NCI-H748 (cell line): ENCODE results near the gene RNF166.

ENCODE experiments used
- DNase-seq: peaks from one replicate; lab custom pipeline; 2025; ENCODE audit not compliant: unreplicated experiment; lab: John Stamatoyannopoulos, UW

The RNF166 gene

DNA sequence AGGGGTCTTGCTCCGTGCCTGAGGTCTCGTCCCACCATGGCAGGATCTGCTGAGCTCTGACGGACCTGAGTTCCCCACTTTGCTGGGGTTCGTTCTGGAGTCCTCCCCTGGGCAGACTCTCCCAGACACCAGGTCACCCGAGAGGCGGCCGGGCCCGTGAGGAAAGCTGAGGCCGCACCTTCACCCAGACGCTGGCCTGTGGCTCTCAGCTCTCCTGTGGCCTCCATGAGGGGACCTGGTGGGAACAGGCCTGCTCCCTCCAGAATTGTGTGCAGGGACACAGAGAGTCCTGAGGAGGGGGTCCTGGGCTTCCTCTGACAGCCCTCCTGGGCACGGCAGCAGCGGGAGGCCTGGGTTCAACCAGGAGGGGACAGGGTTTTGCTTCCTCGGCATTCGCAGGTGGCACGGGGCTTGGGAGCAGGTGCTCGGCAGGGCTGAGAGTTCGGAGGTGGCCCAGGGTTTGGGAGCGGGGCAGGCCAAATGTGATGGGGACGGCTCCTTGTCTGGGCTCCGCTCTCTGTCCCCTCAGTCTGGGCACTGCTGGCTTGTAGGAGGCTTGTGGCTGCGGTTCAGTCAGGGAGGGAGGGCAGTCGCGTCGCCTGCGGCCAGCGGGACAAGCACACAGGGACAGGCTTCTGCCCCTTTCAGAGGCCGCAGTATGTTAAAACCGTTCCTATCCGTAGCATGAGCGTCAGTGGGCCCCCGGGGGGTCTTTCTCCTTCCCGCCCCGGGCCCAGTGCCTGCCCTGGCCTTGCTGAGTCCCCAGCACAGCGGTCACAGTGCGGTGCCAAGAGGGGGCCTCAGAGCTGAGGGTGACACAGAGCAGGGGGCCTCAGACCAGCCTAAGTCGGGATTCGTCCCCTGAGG is 11.8 kb downstream of the RNF166 start:
- DNase-seq: no peak

DNA sequence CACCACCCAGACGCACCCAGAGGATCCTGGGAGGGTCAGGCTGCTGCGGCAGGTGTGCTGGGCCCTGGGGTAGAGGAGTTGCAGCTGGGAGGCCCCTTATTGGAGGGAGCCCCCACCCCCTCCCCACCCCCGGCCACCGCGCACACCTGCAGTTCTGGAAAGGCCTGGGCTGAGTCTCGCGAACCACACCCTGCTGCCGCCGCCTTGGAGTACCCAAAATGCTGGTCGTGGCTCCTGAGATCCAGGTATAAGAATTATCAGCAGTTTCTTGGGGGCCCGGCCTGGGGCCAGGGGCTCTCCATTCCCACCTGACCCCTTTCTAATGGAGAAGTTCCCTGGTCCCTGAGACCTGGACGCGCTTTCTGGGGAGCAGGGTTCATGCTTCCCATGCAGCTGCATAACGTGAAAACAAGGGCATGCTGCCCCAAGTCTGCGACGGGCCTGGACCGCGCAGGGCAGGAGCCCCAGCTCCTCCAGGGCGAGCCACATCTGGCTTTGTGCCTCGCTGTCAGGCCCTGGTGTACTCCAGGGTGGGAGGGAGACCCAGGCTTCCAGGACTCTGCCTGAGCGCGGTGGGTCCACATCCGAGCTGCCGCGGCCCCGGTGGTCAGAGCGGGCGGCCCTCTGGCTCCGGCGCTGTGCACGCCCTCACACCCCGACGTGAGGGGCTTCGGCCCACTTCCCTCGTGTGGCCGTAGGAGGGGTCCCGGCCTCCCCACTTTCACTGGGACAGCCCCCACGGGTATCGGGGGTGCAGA is 12.6 kb downstream of the RNF166 start:
- DNase-seq: no peak

DNA sequence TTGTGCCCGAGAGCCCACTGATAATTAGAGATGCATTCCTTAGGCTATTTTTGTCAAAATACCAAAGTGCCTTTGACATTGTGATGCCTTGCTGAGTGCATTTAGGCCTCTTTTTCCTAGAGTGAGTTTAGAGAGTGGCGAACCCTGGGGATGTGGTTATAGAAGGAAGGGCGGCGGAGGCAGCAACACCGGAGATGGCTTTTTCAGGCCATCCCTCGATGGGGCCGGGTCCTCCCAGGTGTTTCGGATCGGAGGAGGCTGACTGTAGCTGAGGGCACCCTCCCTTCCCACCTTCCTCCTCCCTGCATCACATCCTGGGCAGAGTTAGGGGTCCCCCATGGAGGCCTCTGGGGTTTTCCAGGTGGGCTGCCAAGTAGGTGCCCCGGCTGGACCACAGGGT is 13.3 kb downstream of the RNF166 start:
- no peak for DNase-seq

DNA sequence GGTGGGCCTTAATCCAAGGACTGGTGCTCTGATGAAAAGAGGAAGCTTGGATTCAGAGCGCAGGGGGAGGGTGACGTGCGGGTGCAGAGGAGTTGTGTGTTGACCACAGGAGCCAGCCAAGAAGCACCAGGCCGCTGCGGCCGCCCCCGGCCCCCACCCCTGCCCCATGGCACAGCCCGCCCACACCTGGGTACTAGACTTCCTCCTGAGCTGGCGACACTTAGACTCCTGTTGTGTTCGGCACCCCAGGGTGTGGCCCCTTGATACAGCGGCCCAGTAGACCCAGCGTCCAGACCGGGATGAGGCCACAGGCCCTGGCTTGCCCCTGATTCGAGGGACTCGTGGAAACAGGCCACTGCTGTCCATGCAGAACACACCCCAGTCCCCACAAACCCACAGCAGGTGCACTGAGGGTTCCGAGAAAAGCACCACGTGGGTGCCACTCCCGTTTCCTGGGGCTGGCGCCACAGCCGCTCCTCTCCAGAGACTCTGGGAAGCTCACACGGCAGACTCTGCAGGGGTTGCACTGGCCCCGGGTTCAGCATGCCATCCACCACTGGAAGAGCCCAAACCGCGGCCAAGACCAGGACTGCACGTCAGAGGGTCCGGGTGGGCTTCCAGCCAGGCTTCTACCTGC is 14.2 kb downstream of the RNF166 start:
- no peak for DNase-seq

DNA sequence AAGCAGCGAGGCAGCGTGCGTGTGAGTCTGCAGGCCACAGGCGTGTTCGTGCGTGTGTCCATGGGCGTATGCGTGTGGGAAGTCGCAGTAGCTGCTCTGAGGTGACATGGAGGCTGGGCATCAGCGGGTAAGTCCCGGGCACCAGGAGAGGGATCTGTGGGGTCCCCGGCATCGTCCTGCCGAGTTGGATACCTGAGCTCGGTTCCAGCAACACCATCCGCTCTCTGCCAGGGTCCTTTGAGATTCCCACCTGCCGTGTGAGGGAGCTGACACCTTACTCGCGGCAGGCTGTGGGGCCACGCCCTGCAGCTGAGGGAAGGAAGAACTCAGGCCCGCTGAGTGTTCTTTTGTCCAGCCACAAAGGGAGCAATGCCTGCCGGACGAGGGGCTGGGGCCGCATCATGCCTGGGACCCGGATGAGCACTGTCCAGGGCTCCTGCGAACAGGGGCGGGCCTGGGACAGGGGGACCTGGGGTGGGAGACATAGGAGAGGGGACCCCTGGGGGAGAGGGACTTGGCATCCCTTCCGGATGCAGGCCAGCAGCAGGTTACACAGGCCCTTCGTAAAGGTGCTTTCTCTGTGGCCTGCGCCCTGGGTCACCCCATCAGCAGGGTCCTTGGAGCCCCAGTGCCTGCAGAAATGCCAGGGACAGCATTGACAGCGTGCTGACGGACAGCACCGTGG is 14.9 kb downstream of the RNF166 start:
- no peak for DNase-seq

DNA sequence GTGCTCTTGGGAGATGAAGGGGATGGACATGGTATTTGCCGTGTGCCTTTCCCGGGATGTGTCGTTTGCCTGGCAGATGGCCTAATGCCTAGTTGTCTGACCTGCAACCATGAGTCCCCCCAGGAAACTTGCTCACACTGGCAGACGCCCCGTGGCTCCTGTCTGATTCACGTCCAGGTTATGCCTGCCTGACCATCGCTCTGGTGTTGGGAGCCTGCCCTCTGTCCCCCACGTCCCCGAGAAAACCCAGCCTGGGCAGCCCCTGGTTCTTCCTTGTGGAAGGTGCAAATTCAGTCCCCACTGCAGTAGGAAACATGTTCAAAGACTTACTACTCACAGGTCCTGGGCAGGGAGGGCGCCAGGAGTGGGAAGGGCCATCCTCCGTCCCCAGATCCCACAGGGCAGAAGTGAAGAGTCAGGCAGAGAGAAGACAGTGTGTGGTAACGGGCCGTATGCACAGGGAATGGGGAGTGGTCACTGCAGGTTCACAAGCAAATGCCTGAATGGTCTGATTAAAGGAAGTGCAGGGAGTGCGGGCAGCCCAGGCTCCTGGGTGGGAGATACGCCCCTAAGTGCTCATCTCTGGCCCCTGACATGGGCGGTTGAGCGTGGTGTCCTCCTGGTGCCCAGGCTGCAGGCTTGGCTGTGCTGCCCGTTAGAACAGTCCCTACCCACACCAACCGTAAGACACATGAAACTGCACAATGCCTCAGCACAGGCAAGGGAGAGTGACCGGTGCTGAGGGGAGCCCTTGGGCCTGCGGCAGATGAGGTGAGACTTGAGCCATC is 15.7 kb downstream of the RNF166 start:
- DNase-seq: no peak

DNA sequence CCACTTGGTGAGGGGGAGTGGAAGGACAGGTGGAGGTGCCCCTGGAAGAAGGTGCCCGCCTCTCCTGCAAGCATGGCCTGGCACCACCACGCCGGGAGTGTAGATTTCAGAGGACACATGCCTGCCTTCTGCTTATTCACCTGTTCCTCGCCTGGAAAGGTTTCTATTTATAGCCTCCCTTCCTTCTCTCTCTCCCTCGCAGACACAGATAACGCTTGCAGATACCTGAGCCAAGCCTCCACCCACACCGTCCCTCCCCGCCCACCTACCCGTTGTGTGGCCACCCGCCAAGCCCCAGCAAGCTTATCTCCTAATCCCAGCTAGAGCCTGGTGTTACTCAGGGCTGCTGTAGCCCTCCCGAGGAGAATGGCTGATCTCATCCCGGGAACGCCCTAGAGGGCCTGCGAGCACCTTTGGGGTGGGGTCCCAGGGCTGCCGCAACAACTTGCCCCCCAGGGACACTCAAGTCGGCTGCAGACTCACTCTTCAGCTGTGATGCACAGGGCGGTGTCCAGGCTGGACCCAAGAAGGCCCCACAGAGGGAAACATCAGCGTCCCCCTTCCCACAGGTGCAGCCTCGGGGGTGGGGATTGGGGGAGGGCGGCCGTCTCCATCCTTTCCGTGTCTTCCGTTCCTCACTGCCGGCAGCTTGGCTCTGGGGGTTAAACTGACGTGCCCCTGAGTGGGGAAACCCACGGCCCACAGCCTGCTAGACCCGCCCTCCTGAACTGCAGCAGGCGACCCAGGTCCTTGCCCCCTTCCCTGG is 18.0 kb downstream of the RNF166 start:
- DNase-seq: peak; percentile 30

DNA sequence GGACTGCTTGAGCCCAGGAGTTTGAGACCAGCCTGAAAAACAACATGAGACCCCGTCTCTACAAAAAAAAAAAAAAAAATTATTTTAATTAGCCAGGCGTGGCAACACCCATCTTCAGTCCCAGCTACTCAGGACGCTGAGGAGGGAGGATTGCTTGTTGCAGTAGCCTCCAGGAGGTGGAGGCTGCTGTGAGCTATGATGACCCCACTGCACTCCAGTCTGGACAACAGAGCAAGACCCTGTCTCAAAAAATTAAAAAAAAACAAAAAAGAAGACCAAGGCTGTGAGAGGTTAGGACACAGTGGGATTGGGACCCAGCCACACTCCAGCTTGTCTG is 18.6 kb downstream of the RNF166 start:
- DNase-seq: no peak

DNA sequence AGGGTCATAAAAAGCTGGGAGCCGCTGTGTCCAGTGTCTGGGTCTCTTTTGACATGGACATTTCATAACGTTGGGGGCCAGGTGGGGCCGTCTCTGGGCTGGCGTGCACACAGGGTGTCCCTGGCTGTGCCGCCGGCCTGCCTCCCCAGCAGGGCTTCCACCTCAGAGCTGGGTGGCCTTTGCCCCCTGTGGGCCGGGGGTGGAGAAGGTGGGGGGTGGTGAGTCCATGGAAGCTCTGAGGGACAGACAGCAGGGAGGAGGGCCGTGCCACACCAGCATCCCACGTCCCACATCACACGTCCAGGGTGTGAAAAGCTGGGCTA is 19.0 kb downstream of the RNF166 start:
- DNase-seq: no peak

DNA sequence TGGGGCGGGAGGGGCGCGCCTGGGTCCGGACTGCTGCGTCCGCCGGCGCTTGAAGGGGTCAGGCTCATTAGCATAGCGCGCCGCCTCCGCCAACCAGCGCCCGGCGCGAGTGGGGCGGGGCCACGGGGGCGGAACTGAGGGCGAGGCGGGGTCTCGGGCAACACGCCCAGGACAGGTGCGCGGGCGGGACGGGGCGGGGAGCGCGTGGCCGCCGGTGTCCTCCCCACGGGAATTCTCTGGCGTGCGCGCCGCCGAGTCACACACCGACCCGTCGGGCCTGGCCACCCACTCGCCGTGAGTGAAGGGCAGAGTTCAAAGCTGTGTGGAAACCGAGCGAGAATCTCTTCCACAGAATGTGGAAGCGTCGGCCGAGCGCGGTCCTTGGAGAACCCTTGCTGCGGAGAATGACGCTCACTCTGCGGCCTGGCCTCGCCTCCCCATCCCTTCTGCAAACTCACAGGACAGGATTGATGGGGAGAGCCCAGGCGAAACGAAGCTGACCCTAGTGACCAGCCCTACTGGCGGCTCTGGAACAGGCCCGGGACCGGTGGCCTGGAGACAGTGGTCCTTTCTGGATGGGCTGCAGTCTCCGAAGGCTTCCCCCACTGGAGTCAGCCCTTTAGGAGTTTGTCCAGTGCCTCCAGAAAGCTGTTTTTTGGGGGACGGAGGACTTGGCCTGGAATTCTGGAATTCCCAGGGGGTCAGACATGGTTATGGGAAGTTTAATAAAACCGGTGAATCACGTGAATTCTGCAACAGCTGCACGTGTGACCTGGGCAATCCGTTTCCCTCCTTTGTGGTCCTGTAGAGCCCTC is 19.6 kb downstream of the RNF166 start, which contains the start of gene SNAI3:
TSS of gene SNAI3 (minus strand) at position 69 of the 815 bp plus-strand sequence. CDS start 101 bp downstream, outside the sequence.
- peak; percentile 80 for DNase-seq

DNA sequence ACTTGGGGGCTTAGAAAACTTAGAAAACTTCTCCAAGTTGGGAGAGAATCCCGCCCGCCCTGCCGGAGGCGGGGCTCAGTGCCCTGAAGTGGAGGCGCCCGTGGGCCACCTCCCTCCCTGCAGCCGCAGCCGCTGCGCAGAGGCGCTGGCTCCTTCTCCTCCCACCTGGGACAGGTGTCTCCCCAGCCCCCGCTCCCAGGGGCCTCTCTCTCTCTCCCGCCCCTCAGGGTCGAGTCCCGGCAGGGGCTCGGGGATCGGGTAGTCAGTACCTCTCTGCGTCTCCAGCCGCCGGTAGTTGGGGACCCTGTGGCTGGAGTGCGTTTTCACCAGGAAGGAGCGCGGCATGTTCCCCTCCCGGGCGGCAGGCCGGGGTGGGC is 20.2 kb downstream of the RNF166 start:
- peak; percentile 74 for DNase-seq

DNA sequence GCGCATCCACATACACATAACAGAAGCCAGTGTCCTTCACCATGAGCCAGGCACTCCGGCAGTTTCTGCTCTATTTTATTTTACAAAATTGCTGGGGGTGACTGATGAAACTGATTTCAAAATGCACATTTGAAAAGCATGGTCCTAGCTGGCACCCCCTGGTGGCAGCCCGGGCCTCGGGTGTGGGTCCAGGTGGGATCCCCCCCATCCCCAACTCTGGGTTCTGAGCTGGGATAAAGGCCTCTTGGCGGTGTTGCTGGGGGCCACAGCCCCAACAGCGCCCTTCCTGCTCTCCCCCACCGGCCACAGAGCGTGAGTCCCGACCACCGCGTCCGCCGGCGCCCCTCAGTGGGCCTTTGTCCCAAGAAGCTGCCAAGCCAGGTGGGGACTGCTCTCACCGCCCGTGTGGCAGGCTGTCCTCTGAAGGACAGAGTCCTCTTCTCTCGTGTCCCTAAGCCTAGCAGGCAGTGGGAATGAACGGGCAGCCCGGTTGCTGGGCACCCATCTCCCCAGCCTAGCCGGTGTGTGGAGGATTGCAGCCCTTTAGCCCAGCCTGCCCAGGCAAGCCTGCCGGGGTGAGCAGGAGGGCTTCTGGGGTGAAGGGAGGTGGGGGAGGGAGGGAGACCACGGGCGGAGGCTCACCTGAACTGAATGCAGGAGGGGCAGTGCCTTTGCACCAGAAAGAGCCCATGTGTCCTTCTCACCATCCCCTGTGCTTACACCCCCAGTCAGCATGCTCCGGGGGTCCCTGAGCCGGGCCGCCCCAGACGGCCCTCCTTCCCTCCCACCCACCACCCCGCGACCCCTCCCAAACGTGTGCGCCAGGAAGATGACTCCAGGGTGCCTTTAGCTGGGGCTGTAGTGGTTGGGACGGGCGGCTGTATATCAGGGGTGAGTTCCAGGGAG is 20.8 kb downstream of the RNF166 start:
- peak; percentile 14 for DNase-seq

DNA sequence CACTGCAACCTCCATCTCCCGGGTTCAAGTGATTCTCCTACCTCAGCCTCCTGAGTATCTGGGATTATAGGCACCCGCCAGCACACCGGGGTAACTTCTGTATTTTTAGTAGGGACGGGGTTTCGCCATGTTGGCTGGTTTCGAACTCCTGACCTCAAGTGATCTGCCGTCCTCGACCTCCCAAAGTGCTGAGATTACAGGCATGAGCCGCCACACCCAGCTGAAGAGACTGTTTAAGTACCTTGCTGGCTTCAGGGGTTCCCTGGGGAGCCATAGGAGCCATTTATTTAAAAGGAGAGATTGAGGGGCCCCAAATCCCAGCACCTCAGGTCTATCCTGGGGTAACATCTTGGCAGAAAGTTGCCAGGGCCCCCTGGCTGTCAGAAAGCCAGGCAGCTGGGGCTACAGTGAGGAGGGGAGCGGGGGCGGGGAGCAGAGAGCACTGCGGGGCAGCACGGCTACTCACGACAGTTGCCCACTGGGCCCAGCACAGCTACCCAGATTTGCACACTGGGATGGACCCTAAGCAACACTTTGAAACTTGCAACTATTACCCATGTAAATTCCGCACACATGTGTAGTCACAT is 21.5 kb downstream of the RNF166 start:
- no peak for DNase-seq

DNA sequence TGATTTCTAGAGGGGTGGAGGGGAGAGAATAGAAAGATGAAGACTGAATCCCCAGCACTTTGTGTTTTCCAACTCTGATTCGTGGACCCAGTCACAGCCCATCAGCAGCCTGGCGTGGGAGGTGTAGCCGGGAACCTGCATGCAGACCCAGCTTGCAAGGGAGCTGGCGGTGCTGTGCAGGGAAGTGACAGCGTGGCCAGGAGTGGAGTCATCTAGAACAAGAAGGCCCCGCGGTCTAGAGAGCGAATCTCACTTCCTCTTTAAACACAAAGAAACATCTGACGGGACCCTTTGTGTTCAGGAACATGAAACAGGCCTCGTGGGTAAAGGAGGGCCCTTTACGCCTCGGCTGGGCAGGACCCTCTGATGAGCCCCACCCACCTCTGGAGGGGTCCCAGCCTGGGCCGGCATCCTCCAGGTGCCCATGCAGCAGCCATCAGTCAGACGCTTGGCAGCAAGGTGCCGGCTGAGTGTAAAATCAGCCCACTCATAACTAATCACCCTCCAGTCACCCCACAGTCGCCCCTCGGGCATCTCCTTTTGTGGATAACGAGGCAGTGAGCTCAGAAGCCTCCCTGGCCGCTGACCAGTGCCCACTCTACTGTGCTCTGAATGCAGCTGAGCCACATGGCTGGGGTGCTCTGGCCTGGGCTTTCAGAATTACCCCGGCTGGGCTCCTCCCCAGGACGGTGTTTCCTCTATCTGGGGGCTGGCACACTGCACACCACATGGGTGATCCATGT is 24.3 kb downstream of the RNF166 start:
- DNase-seq: no peak

DNA sequence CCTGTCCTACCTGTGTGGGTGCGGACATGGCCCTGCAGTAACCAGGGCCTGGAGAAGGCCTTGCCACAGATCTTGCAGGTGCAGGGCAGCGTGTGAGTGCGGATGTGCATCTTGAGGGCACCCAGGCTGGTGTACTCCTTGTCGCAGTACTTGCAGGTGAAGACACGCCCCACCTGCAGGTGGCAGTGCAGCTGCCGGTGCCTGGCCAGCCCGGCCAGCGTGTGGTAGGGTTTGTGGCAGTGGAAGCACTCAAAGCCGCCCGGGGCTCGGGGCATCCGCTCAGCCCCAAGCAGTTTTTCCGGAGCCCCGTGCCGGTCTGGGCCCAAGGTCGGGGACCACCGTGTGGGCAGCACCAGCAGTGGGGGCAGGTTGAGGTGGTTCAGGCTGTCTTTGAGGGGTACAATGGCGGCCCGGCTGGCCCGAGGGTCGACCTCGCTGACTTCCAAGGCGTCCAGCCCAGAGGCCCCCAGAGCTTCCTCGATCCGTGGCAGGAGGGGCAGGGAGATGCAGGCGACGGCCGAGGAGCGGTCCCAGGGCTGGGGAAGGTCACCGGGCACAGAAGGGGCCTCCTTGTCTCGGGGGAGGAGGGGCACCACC is 25.0 kb downstream of the RNF166 start:
- peak; percentile 34 for DNase-seq

DNA sequence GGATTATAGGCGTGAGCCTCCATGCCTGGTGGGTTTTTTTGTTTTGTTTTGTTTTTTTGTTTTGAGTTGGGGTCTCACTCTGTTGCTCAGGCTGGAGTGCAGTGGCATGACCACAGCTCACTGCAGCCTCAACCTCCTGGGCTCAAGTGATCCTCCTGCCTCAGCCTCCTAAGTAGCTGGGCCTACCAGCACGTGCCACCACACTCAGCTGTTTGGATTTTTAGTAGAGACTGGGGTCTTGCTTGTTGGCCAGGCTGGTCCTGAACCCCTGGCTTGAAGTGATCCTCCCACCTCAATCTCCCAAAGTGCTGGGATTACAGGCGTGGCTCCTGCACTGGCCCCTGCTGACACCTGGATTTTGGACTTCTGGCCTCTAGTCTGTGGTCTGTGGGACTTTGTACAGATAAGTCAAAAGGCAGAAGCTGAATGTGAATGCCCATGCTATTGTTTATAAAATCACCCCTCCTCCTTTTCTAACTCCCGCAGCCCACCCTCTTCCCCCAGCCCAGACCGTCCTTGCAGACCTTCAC is 25.6 kb downstream of the RNF166 start:
- no peak for DNase-seq
